ENCODE results near the gene STARD13. TPM values are rescaled to one million over a fixed set of nuclear protein-coding genes. Genes with fewer than 3 reads are reported as not detected.
"Not testable (repeated sequence)": the region's sequence is repeated elsewhere in the genome, so short reads cannot be mapped to it uniquely, and the experiment has no call there.

STARD13 gene
- total RNA-seq, 1 experiment from 2014 or later = 0.20 TPM

- no peak for DNase-seq (ENCODE audit: low spot score)
- in situ Hi-C loops (cut with HindIII; ENCODE audit: low sequenced_read_pairs) = no loop called here
These were observed 116.1 kb downstream of the STARD13 start for GRCh38 chr13:33169273-33169980.

GRCh38 chr13:33168321-33168960, 117.1 kb downstream of the STARD13 start:
- no peak for DNase-seq (ENCODE audit: low spot score)
- in situ Hi-C loops (cut with HindIII; ENCODE audit: low sequenced_read_pairs) = no loop called here

- in situ Hi-C loops (cut with HindIII; ENCODE audit: low sequenced_read_pairs) = no loop called here
These were observed 118.1 kb downstream of the STARD13 start for GRCh38 chr13:33167491-33167890.

GRCh38 chr13:33165787-33166186, 119.8 kb downstream of the STARD13 start:
- in situ Hi-C loops (cut with HindIII; ENCODE audit: low sequenced_read_pairs) = no loop called here
- DNase-seq (ENCODE audit: low spot score) = no peak

More at GRCh38 chr13:33167491-33167890, 118.1 kb downstream of the STARD13 start:
- DNase-seq (ENCODE audit: low spot score) = no peak

- in situ Hi-C loops (cut with HindIII; ENCODE audit: low sequenced_read_pairs) = no loop called here
- DNase-seq (ENCODE audit: low spot score) = no peak
These were observed 121.2 kb downstream of the STARD13 start for GRCh38 chr13:33164331-33164730.

- DNase-seq (ENCODE audit: low spot score); in situ Hi-C loops (cut with HindIII; ENCODE audit: low sequenced_read_pairs): not testable (repeated sequence)
These were observed 122.8 kb downstream of the STARD13 start for GRCh38 chr13:33162725-33163124.

- no peak for DNase-seq (ENCODE audit: low spot score)
- in situ Hi-C loops (cut with HindIII; ENCODE audit: low sequenced_read_pairs) = no loop called here
These were observed 126.7 kb downstream of the STARD13 start for GRCh38 chr13:33158816-33159215.

- in situ Hi-C loops (cut with HindIII; ENCODE audit: low sequenced_read_pairs) = no loop called here
- DNase-seq (ENCODE audit: low spot score) = no peak
These were observed 127.3 kb downstream of the STARD13 start for GRCh38 chr13:33158271-33158670.

GRCh38 chr13:33154911-33155310, 130.6 kb downstream of the STARD13 start:
- no peak for DNase-seq (ENCODE audit: low spot score)
- in situ Hi-C loops (cut with HindIII; ENCODE audit: low sequenced_read_pairs) = no loop called here

- in situ Hi-C loops (cut with HindIII; ENCODE audit: low sequenced_read_pairs) = no loop called here
- no peak for DNase-seq (ENCODE audit: low spot score)
These were observed 131.8 kb downstream of the STARD13 start for GRCh38 chr13:33153421-33154404.

- no peak for DNase-seq (ENCODE audit: low spot score)
- in situ Hi-C loops (cut with HindIII; ENCODE audit: low sequenced_read_pairs) = no loop called here
These were observed 133.2 kb downstream of the STARD13 start for GRCh38 chr13:33152389-33152788.

- DNase-seq (ENCODE audit: low spot score) = no peak
- in situ Hi-C loops (cut with HindIII; ENCODE audit: low sequenced_read_pairs) = no loop called here
These were observed 134.9 kb downstream of the STARD13 start for GRCh38 chr13:33150662-33151061.

GRCh38 chr13:33150126-33150525, 135.4 kb downstream of the STARD13 start:
- DNase-seq (ENCODE audit: low spot score) = no peak
- in situ Hi-C loops (cut with HindIII; ENCODE audit: low sequenced_read_pairs) = no loop called here

GRCh38 chr13:33147832-33148231, 137.7 kb downstream of the STARD13 start:
- DNase-seq (ENCODE audit: low spot score) = no peak
- in situ Hi-C loops (cut with HindIII; ENCODE audit: low sequenced_read_pairs) = no loop called here

GRCh38 chr13:33146843-33147611, 138.5 kb downstream of the STARD13 start:
- DNase-seq (ENCODE audit: low spot score) = no peak
- in situ Hi-C loops (cut with HindIII; ENCODE audit: low sequenced_read_pairs) = no loop called here

- no peak for DNase-seq (ENCODE audit: low spot score)
- in situ Hi-C loops (cut with HindIII; ENCODE audit: low sequenced_read_pairs) = no loop called here
These were observed 139.9 kb downstream of the STARD13 start for GRCh38 chr13:33145667-33146066.

GRCh38 chr13:33144358-33144784, 141.2 kb downstream of the STARD13 start:
- no peak for DNase-seq (ENCODE audit: low spot score)
- in situ Hi-C loops (cut with HindIII; ENCODE audit: low sequenced_read_pairs) = no loop called here

- DNase-seq (ENCODE audit: low spot score) = no peak
- in situ Hi-C loops (cut with HindIII; ENCODE audit: low sequenced_read_pairs) = no loop called here
These were observed 145.6 kb downstream of the STARD13 start for GRCh38 chr13:33139780-33140535.

Data from G401 (cell line).